Raji (cell line): ENCODE results near the gene PACS1.

ENCODE experiments used
- POLR2A ChIP-seq: IDR thresholded peaks from 2 replicates; pipeline ENCODE4 v1.6.1; 2011; ENCODE audit warnings: low read depth, low read length, control low read depth; ENCODE audit not compliant: insufficient read depth

The PACS1 gene

GRCh38 chr11:66112601-66113499 is 42.8 kb downstream of the PACS1 start:
- TF ChIP-seq POLR2A, result no peak

GRCh38 chr11:66115638-66116301 is 45.7 kb downstream of the PACS1 start:
- TF ChIP-seq POLR2A, result no peak

DNA sequence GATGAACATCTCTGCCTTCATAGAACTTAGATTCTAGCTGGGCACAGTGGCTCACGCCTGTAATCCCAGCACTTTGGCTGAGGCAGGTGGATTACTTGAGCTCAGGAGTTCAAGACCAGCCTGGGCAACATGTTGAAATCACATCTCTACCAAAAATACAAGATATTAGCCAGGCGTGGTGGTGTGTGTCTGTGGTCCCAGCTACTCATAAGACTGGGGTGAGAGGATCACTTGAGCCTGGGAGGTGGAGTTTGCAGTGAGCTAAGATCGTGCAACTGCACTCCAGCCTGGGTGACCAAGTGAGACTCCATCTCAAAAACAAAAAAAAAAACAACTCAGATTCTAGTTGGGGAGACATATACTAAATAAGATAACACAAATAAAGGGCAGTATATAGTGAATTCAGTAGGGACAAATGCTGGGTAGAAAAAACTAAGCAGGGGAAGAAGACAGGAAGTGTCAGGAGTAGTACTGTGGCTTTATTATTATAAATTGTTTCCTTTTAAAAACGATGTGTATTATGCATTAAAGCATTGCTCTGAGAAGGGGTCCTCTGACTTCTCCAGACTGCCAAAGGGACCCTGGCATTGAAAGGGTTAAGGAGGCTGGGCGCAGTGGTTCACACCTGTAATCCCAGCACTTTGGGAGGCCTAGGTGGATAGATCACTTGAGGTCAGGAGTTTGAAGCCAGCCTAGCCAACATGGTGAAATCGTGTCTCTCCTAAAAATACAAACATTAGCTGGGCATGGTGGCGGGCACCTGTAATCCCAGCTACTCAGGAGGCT is 46.7 kb downstream of the PACS1 start:
- no peak for TF ChIP-seq POLR2A

GRCh38 chr11:66118847-66119246 is 48.8 kb downstream of the PACS1 start:
- no peak for TF ChIP-seq POLR2A

GRCh38 chr11:66119348-66120133 is 49.5 kb downstream of the PACS1 start:
- TF ChIP-seq POLR2A, result no peak

GRCh38 chr11:66121466-66121865 is 51.4 kb downstream of the PACS1 start:
- no peak for TF ChIP-seq POLR2A

DNA sequence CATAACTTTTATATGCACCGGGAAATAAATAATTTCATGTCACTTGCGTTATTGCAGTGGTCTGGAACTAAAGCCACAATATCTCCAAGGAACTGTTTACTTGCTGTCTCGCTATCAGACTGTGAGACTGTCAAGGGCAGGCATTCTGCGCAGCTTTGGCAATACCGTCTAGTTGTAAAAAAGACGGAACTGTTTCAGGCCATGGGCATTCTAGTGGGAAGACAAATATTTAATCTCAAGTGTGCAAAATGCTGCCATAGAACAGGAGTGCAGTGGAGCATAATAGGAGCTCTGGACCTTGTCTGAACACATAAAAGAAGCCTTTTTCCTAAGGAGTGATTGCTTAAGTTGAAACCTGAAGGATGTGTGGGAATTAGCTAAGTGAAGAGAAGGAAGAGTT is 53.8 kb downstream of the PACS1 start:
- no peak for TF ChIP-seq POLR2A

DNA sequence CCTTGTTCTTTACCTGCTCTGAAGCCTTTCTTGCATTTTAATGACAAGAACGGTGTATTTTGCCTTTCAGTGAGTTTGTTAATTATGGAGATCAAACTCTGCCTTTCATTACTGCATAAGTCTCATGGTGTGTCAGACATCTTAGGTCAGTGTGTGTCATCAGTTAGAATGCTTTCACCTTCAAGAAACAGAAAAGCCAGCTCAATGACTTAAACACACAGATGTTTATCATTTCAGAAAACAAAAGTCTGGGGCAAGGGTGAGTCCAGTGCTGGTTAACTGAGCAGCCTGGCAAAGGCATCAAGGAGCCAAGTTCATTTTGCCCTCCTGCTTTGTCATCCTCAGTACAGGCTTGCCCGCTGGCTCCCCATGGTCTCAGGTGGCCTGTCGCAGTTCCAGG is 54.5 kb downstream of the PACS1 start:
- no peak for TF ChIP-seq POLR2A

DNA sequence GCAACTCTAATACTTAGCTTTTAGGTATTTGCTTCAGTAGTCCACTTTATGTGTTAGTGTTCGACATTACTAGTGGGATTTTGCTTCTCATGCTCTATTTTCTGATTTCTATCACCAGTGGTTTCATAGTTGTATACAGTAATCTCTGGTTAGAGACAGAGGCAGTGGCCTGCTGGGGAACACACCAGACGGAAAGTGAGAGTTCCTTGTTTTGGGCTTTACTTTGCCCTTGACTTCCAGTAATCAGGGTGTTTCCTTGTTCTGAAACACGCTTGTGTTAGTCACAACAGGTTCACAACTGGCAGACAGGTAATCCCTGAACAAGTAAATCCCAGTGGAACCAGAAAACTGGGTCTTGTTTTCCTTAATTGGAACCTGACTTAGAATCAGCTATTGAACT is 56.0 kb downstream of the PACS1 start:
- TF ChIP-seq POLR2A, result no peak

DNA sequence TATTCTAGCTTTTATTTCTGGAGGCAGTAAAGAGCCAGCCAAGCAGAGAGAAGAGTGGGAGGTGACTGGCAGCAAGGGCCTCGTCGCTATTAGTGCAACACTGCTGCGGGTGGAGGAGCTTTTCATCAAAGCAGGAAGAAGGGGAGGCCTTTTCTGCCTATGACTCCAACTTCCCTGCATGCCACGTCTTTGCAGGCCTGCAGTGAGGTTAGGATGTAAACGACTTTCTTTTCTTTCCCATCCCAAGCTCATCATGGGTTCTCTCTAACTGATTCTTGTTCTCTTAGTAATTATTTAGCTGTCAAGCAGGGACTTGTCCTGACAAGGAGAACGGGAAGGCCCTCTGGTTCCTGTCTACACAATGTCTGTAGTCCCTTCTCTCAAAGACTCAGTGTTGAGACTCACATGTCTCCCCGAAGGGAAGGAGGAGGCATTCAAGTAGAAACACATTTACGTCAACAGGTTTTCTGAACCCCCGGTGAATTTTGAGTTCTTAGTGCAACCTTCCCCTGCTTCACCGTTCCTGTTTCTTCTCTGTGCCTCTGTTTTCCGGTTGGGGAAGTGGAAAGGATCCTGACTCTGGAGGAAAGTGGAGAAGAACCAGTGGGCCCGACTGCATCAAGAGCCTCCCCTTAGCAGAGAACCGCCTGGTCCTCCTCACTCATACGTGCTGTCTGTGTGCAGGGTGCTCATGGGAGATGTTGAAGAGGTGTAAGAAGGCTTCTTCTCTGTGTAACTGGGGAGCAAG is 56.9 kb downstream of the PACS1 start:
- TF ChIP-seq POLR2A, result peak; percentile 54

DNA sequence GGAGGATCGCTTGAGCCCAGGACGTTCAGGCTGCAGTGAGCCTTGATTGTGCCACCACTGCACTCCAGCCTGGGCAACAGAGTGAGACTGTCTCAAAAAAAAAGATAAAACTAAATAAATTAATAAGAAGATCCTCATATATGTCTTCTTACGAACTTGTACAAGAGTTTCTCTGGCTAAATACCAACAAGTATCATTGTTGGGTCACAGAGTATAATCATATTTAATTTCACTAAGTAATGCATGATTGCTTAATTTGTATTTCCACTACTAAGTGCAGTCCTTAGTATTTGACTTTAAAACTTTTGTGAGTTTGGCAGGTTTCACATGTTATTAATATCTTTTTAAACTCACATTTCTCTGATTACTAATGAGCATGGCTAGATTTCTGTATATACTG is 60.9 kb downstream of the PACS1 start:
- no peak for TF ChIP-seq POLR2A

GRCh38 chr11:66131937-66132632 is 62.0 kb downstream of the PACS1 start:
- 0 out of 2 replicates have a peak, but pooled peaks have one; percentile 19 for TF ChIP-seq POLR2A

DNA sequence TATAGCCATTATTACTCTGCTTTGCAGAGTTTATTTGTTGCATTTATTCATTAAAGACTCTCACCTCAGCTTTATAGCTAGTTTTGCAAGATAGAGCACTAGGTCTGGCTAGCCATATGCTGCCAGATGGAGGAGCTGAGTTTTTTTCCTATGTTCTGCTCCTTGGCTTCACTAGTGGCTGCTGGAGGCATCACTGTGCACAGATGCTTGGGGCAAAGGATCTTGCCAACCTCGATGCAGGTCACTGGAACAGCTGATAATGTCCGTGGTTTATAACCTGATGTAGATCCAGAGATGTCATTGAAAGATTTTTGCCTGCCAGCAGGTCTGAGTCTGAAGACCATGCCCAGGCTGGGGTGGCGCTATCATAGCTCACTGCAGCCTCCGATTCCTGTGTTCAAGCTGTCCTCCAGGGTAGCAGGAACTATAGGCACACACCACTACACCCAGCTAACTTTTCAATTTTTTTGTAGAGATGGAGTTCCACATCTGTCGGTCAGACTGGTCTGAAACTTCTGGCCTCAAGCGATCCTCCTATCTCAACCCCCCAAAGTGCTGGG is 63.2 kb downstream of the PACS1 start:
- no peak for TF ChIP-seq POLR2A
